Ascending aorta (tissue), 2 donors: ENCODE measurements around the gene FHOD1. TPM values are rescaled to one million over a fixed set of nuclear protein-coding genes. Genes with fewer than 3 reads are reported as not detected.

Experiments
- DNase-seq, 2 donors: peaks; one replicate each; pipeline ENCODE4 v3.0.0-alpha.2; 2019; ENCODE audit warnings: low spot score in 2 of 2
- H3K27ac ChIP-seq, 2 donors: fragments of 200-600 bp; sonication (generic); one replicate each; pipeline ENCODE4 v1.5.1; 2016 to 2017; ENCODE audit warnings: mild to moderate bottlenecking in 1 of 2
- H3K27me3 ChIP-seq: fragments of 200-600 bp; sonication (generic); one replicate; pipeline ENCODE4 v1.5.1; 2017
- H3K36me3 ChIP-seq, 2 donors: fragments of 200-600 bp; sonication (generic); one replicate each; pipeline ENCODE4 v1.5.1; 2016
- H3K4me1 ChIP-seq, 2 donors: fragments of 200-600 bp; sonication (generic); one replicate each; pipeline ENCODE4 v1.5.1; 2016 to 2017; ENCODE audit warnings: mild to moderate bottlenecking in 1 of 2
- H3K4me3 ChIP-seq, 2 donors: fragments of 200-600 bp; sonication (generic); one replicate each; pipeline ENCODE4 v1.5.1; 2016 to 2017; ENCODE audit warnings: mild to moderate bottlenecking in 1 of 2
- H3K9me3 ChIP-seq, 2 donors: fragments of 200-600 bp; sonication (generic); one replicate each; pipeline ENCODE4 v1.5.1; 2016
- CTCF ChIP-seq, 3 experiments: fragments of 200-600 bp in 2 of 3; fragments of 450-650 bp in 1 of 3; sonication (generic) in 2 of 3; IDR thresholded peaks; one replicate each; pipeline ENCODE4 v1.5.1; 2016 to 2019; ENCODE audit warnings: antibody characterized with exemption in 3 of 3, mild to moderate bottlenecking in 1 of 3, moderate library complexity in 1 of 3
- intact Hi-C: fragments of 100-400 bp; cut with DNase I; formaldehyde crosslinking; loops from one replicate; pipeline ENCODE4 v1.15.1; 2023
- total RNA-seq: library from RNA; depleted of rRNA; stranded (reverse); fragments of >200 nt; gene quantifications from one replicate; pipeline ENCODE4 v1.1.0, GENCODE V29; 2016

FHOD1 gene
- 20.2 TPM for total RNA-seq

GRCh38 chr16:67247192-67248072, at the start of gene FHOD1:
Gene FHOD1, minus strand, starts transcription at chr16:67247481. Its CDS starts 71 bp downstream, at chr16:67247410.
- peaks cover 6% of the 10 kb centered on the region for H3K27me3 ChIP-seq
- TF ChIP-seq CTCF (IDR thresholded peaks at IDR 0.05): no peak
- peaks cover 28 to 31% of the 10 kb centered on the region in 2 donors for H3K4me1 ChIP-seq
- H3K27ac ChIP-seq: peak within 1 kb of the TSS; percentile 82 to 89
- peak; percentile 94 to 99 for DNase-seq
- H3K36me3 ChIP-seq: no peaks in the 10 kb centered on the region
- intact Hi-C loops: loop anchor here (1.0 to 10.0 kb wide), 4 partner anchors 20 to 597 kb away; partner anchors contain the start of genes ACD, C16orf86, CENPT and ENKD1
- peak within 1 kb of the TSS; percentile 69 to 71 for H3K4me3 ChIP-seq
- H3K9me3 ChIP-seq: no peaks in the 10 kb centered on the region

GRCh38 chr16:67296420-67296819, 49.1 kb upstream of the FHOD1 start:
- Histone ChIP-seq H3K4me1 (peaks cover 0 to under 1% of the 10 kb centered on the region in 2 donors), H3K27ac (no peak overlapping the region), H3K4me3 (no peak overlapping the region), H3K27me3 (no peaks in the 10 kb centered on the region), H3K9me3 (no peaks in the 10 kb centered on the region), H3K36me3 (no peaks in the 10 kb centered on the region)
- no peak for DNase-seq
- intact Hi-C loops: no loop called here
- TF ChIP-seq CTCF (IDR thresholded peaks at IDR 0.05): no peak

GRCh38 chr16:67294938-67295361, 47.7 kb upstream of the FHOD1 start:
- Histone ChIP-seq H3K36me3 (no peaks in the 10 kb centered on the region), H3K27me3 (no peaks in the 10 kb centered on the region), H3K4me3 (no peak overlapping the region), H3K4me1 (no peaks in the 10 kb centered on the region), H3K9me3 (no peaks in the 10 kb centered on the region), H3K27ac (no peak overlapping the region)
- DNase-seq: no peak
- intact Hi-C loops: no loop called here
- no peak for TF ChIP-seq CTCF (IDR thresholded peaks at IDR 0.05)

GRCh38 chr16:67294171-67294757, 47.0 kb upstream of the FHOD1 start:
- Histone ChIP-seq H3K4me3 (no peak overlapping the region), H3K27ac (no peak overlapping the region), H3K36me3 (no peaks in the 10 kb centered on the region), H3K9me3 (no peaks in the 10 kb centered on the region), H3K4me1 (no peaks in the 10 kb centered on the region), H3K27me3 (no peaks in the 10 kb centered on the region)
- no peak for DNase-seq
- intact Hi-C loops: no loop called here
- no peak for TF ChIP-seq CTCF (IDR thresholded peaks at IDR 0.05)

GRCh38 chr16:67291461-67291860, 44.2 kb upstream of the FHOD1 start:
- DNase-seq: no peak
- Histone ChIP-seq H3K27me3 (no peaks in the 10 kb centered on the region), H3K27ac (no peak overlapping the region), H3K4me3 (no peak overlapping the region), H3K4me1 (no peaks in the 10 kb centered on the region), H3K36me3 (no peaks in the 10 kb centered on the region), H3K9me3 (no peaks in the 10 kb centered on the region)
- TF ChIP-seq CTCF (IDR thresholded peaks at IDR 0.05): no peak
- intact Hi-C loops: no loop called here
